Stimulated activated CD8-positive, alpha-beta memory T cell treated with anti-CD3 and anti-CD28 coated beads, Interleukin-12 subunit alpha, Interleukin-12 subunit beta, amount 100 ng/mL, for 1 hour (primary cell): ENCODE results near the gene GNAI3.
A peak's percentile ranks its signal among the peaks of the same experiment; 100 is the strongest.
"Not testable (repeated sequence)": the region's sequence is repeated elsewhere in the genome, so short reads cannot be mapped to it uniquely, and the experiment has no call there.

Source experiments
- DNase-seq: peaks from one replicate; pipeline ENCODE4 v3.0.0-alpha.2; 2020; ENCODE audit warnings: low read depth

The GNAI3 gene

GRCh38 chr1:109639063-109639840 is 90.8 kb downstream of the GNAI3 start:
- no peak for DNase-seq

- DNase-seq, result no peak
These were observed 91.4 kb downstream of the GNAI3 start for GRCh38 chr1:109639841-109640184.

GRCh38 chr1:109640285-109640865 is 92.0 kb downstream of the GNAI3 start:
- peak; percentile 84 for DNase-seq

- no peak for DNase-seq
These were observed 92.8 kb downstream of the GNAI3 start for GRCh38 chr1:109641078-109641740.

- DNase-seq, result no peak
These were observed 93.4 kb downstream of the GNAI3 start for GRCh38 chr1:109641861-109642260.

- DNase-seq, result no peak
These were observed 94.2 kb downstream of the GNAI3 start for GRCh38 chr1:109642626-109643025.

GRCh38 chr1:109643385-109644230 is 95.2 kb downstream of the GNAI3 start:
- DNase-seq, result peak; percentile 78

GRCh38 chr1:109644670-109645069 is 96.3 kb downstream of the GNAI3 start:
- DNase-seq, result no peak

GRCh38 chr1:109649491-109649914 is 101.1 kb downstream of the GNAI3 start:
- no peak for DNase-seq

- DNase-seq, result no peak
These were observed 102.2 kb downstream of the GNAI3 start for GRCh38 chr1:109650609-109651008.

- DNase-seq, result no peak
These were observed 104.0 kb downstream of the GNAI3 start for GRCh38 chr1:109652402-109652801.

- no peak for DNase-seq
These were observed 104.9 kb downstream of the GNAI3 start for GRCh38 chr1:109653306-109653705.

- no peak for DNase-seq
These were observed 106.1 kb downstream of the GNAI3 start for GRCh38 chr1:109654519-109654918.

GRCh38 chr1:109655615-109656519 is 107.5 kb downstream of the GNAI3 start, which contains the start of gene GSTM4:
TSS of gene GSTM4 (plus strand) at chr1:109656099. CDS start at chr1:109656390, 291 bp downstream.
- peak; percentile 47 for DNase-seq

GRCh38 chr1:109657395-109657794 is 109.0 kb downstream of the GNAI3 start:
- DNase-seq, result no peak

GRCh38 chr1:109657970-109658369 is 109.6 kb downstream of the GNAI3 start:
- DNase-seq, result no peak

GRCh38 chr1:109658533-109659042 is 110.2 kb downstream of the GNAI3 start:
- no peak for DNase-seq

- DNase-seq, result no peak
These were observed 110.7 kb downstream of the GNAI3 start for GRCh38 chr1:109659145-109659544.

GRCh38 chr1:109659997-109660690 is 111.7 kb downstream of the GNAI3 start:
- no peak for DNase-seq

GRCh38 chr1:109660691-109661026 is 112.2 kb downstream of the GNAI3 start:
- DNase-seq, result not testable (repeated sequence)
